ENCODE measurements around the gene KAZN.

- no peak for TF ChIP-seq CTCF (IDR thresholded peaks at IDR 0.05; ENCODE audit: poor library complexity)
- no peak for TF ChIP-seq EZH2 (IDR thresholded peaks at IDR 0.05; ENCODE audit: borderline replicate concordance)
- no peak for TF ChIP-seq EZH2phosphoT487 (IDR thresholded peaks at IDR 0.05; ENCODE audit: low read depth, severe bottlenecking, unreplicated experiment)
These were observed 445.4 kb downstream of the KAZN start for GRCh38 chr1:15043934-15044333.
